Hematopoietic multipotent progenitor cell (in vitro differentiated cells): ENCODE data around the gene SH3D21. TPM values are rescaled to one million over a fixed set of nuclear protein-coding genes. Genes with fewer than 3 reads are reported as not detected.

ENCODE experiments used
- DNase-seq, 3 donors: peaks; one replicate each; pipeline ENCODE4 v3.0.0-alpha.2; 2011 to 2015; ENCODE audit warnings: low read depth in 2 of 3, low spot score in 2 of 3
- total RNA-seq: library from RNA; depleted of rRNA; stranded (reverse); fragments of >200 nt; gene quantifications from one replicate; pipeline ENCODE4 v1.2.3, GENCODE V29; 2012

SH3D21 gene
- total RNA-seq, 1 donor, result 7.5 TPM

GRCh38 chr1:36328088-36328480 is 21.9 kb downstream of the SH3D21 start:
- DNase-seq, result no peak

GRCh38 chr1:36328713-36329112 is 22.5 kb downstream of the SH3D21 start:
- no peak for DNase-seq

- no peak for DNase-seq
Measured at GRCh38 chr1:36329817-36330216, 23.6 kb downstream of the SH3D21 start.

GRCh38 chr1:36330940-36331339 is 24.8 kb downstream of the SH3D21 start:
- no peak for DNase-seq

GRCh38 chr1:36337830-36338229 is 31.7 kb downstream of the SH3D21 start:
- no peak for DNase-seq

- DNase-seq, result no peak
Measured at GRCh38 chr1:36339215-36339614, 33.0 kb downstream of the SH3D21 start.

- DNase-seq, result no peak
Measured at GRCh38 chr1:36339615-36340014, 33.4 kb downstream of the SH3D21 start.

- DNase-seq, result no peak
Measured at GRCh38 chr1:36341626-36342320, 35.6 kb downstream of the SH3D21 start.

- DNase-seq, result peak in 1 of 3 donors; percentile 61
Measured at GRCh38 chr1:36342426-36343185, 36.4 kb downstream of the SH3D21 start.

- no peak for DNase-seq
Measured at GRCh38 chr1:36343651-36344394, 37.7 kb downstream of the SH3D21 start.

- DNase-seq, result no peak
Measured at GRCh38 chr1:36344395-36344680, 38.2 kb downstream of the SH3D21 start.

- no peak for DNase-seq
Measured at GRCh38 chr1:36345353-36345752, 39.2 kb downstream of the SH3D21 start.

- no peak for DNase-seq
Measured at GRCh38 chr1:36346741-36347370, 40.7 kb downstream of the SH3D21 start.

- DNase-seq, result no peak
Measured at GRCh38 chr1:36349241-36349671, 43.1 kb downstream of the SH3D21 start.

GRCh38 chr1:36349839-36350238 is 43.7 kb downstream of the SH3D21 start:
- no peak for DNase-seq

- peak in 2 of 3 donors; percentile 60 to 73 for DNase-seq
Measured at GRCh38 chr1:36350659-36351226, 44.6 kb downstream of the SH3D21 start.

GRCh38 chr1:36351227-36351977 is 45.2 kb downstream of the SH3D21 start:
- DNase-seq, result peak in 2 of 3 donors; percentile 29 to 37

GRCh38 chr1:36352125-36352909 is 46.1 kb downstream of the SH3D21 start:
- no peak for DNase-seq
